HEK293T (cell line): ENCODE results near the gene BOC.

ENCODE experiments used
- BHLHE40 ChIP-seq: fragments of 450-650 bp; IDR thresholded peaks from 2 replicates; pipeline ENCODE4 v1.6.1; 2016; ENCODE audit warnings: mild to moderate bottlenecking, moderate library complexity, borderline replicate concordance
- CTBP1 ChIP-seq: fragments of 450-650 bp; IDR thresholded peaks from 2 replicates; pipeline ENCODE4 v1.6.1; 2016; ENCODE audit warnings: borderline replicate concordance
- FOXA1 ChIP-seq: fragments of 450-650 bp; IDR thresholded peaks from 2 replicates; pipeline ENCODE4 v1.6.1; 2016; ENCODE audit warnings: mild to moderate bottlenecking
- FOXK2 ChIP-seq: fragments of 450-650 bp; IDR thresholded peaks from 2 replicates; pipeline ENCODE4 v1.6.1; 2016; ENCODE audit warnings: mild to moderate bottlenecking
- FOXM1 ChIP-seq: fragments of 450-650 bp; IDR thresholded peaks from 2 replicates; pipeline ENCODE4 v1.6.1; 2017; ENCODE audit warnings: mild to moderate bottlenecking, borderline replicate concordance
- HDGF ChIP-seq: fragments of 450-650 bp; IDR thresholded peaks from 2 replicates; pipeline ENCODE4 v1.6.1; 2017; ENCODE audit warnings: antibody characterized with exemption, borderline replicate concordance
- LEF1 ChIP-seq: fragments of 450-650 bp; IDR thresholded peaks from 2 replicates; pipeline ENCODE4 v1.6.1; 2017; ENCODE audit warnings: mild to moderate bottlenecking, borderline replicate concordance
- NFRKB ChIP-seq: fragments of 450-650 bp; IDR thresholded peaks from 2 replicates; pipeline ENCODE4 v1.6.1; 2016; ENCODE audit warnings: mild to moderate bottlenecking, moderate library complexity
- SP1 ChIP-seq: fragments of 450-650 bp; IDR thresholded peaks from 2 replicates; pipeline ENCODE4 v1.6.1; 2017
- SUZ12 ChIP-seq: fragments of 450-650 bp; IDR thresholded peaks from 2 replicates; pipeline ENCODE4 v1.6.1; 2016; ENCODE audit warnings: mild to moderate bottlenecking
- TARDBP ChIP-seq: fragments of 450-650 bp; IDR thresholded peaks from 2 replicates; pipeline ENCODE4 v1.6.1; 2016
- ZNF384 ChIP-seq: fragments of 450-650 bp; IDR thresholded peaks from 2 replicates; pipeline ENCODE4 v1.6.1; 2016
- TF ChIP-seq, protein P1 (sequence below): fragments of 450-650 bp; IDR thresholded peaks from 2 replicates; pipeline ENCODE4 v1.6.1; 2016

DNA sequence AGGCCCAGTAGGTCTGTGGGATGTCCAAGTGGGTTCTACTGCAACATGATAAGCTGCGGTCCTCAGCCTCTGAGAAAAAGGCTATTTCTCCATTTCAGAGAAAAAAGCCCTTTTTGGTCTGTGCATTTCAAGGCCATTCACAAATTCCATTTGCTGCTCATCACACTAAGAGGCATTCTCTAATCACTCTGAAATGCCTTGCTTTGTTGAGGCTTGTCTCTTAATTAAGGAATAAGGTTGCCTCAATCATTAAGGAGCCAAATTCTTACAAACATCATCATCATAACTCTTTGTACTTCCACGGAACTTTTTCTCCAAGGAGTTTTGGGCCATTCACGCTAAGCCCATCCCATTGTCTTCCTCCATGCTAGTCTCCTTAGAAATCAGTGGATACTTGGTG lies 74.4 kb downstream of the BOC start:
- TF ChIP-seq NFRKB (no peak), HDGF (no peak), FOXA1 (no peak), SUZ12 (no peak), ZNF384 (no peak), SP1 (no peak), LEF1 (no peak), CTBP1 (no peak), TARDBP (no peak), FOXM1 (no peak), BHLHE40 (no peak), FOXK2 (no peak)
- TF ChIP-seq, protein P1, sequence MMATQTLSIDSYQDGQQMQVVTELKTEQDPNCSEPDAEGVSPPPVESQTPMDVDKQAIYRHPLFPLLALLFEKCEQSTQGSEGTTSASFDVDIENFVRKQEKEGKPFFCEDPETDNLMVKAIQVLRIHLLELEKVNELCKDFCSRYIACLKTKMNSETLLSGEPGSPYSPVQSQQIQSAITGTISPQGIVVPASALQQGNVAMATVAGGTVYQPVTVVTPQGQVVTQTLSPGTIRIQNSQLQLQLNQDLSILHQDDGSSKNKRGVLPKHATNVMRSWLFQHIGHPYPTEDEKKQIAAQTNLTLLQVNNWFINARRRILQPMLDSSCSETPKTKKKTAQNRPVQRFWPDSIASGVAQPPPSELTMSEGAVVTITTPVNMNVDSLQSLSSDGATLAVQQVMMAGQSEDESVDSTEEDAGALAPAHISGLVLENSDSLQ: no peak
